ENCODE results near the gene CCR5AS.

CCR5AS gene

GRCh38 chr3:46447228-46447985 is 40.5 kb upstream of the CCR5AS start:
- Histone ChIP-seq H3K4me1 (ENCODE audit: control insufficient read depth, insufficient read depth, low read depth, low read length) (no peaks in the 10 kb centered on the region), H3K18ac (ENCODE audit: low read depth in 1 of 2, low read length in 2 of 2) (no peak overlapping the region), H3K4ac (ENCODE audit: low read depth in 1 of 2, low read length in 2 of 2) (no peak overlapping the region), H3K27ac (ENCODE audit: low read length, poor library complexity, severe bottlenecking) (no peak overlapping the region), H2BK120ac (ENCODE audit: low read depth, low read length) (no peak overlapping the region), H3K27me3 (ENCODE audit: control insufficient read depth in 1 of 2, insufficient read depth in 1 of 2, low read length in 2 of 2) (peaks cover 24 to 72% of the 10 kb centered on the region in 2 experiments), H3K9me3 (ENCODE audit: control insufficient read depth, low read length) (peaks cover 3% of the 10 kb centered on the region), H3K9ac (ENCODE audit: low read length) (no peak overlapping the region), H2AK5ac (ENCODE audit: low read length, severe bottlenecking) (no peak overlapping the region), H2AFZ (ENCODE audit: low read depth, low read length) (no peak overlapping the region), H2BK5ac (ENCODE audit: low read depth, low read length, poor library complexity, severe bottlenecking) (no peak overlapping the region), H3K23ac (ENCODE audit: low read length in 2 of 2) (no peak overlapping the region), H3K14ac (ENCODE audit: low read length in 2 of 2) (no peak overlapping the region), H3K36me3 (ENCODE audit: control insufficient read depth in 1 of 2, insufficient read depth in 2 of 2, low read depth in 1 of 2, low read length in 2 of 2) (no peaks in the 10 kb centered on the region), H2BK15ac (ENCODE audit: low read depth, poor library complexity, severe bottlenecking) (no peak overlapping the region), H4K8ac (ENCODE audit: low read length) (no peak overlapping the region), H3K79me1 (replicated peaks; ENCODE audit: low read length, poor library complexity, severe bottlenecking) (no peaks in the 10 kb centered on the region), H3K4me3 (ENCODE audit: insufficient read depth in 1 of 2, low read depth in 1 of 2, low read length in 2 of 2) (no peak overlapping the region), H3K4me2 (ENCODE audit: low read length, poor library complexity, severe bottlenecking) (no peak overlapping the region), H2BK12ac (ENCODE audit: low read length in 2 of 2) (no peak overlapping the region), H4K91ac (ENCODE audit: low read length) (no peak overlapping the region)
- WGBS: 82% methylated on average over 5 of the region's 5 CpGs
- no peak for DNase-seq

GRCh38 chr3:46442576-46443530 is 36.0 kb upstream of the CCR5AS start:
- Histone ChIP-seq H2AFZ (ENCODE audit: low read depth, low read length) (no peak overlapping the region), H3K14ac (ENCODE audit: low read length in 2 of 2) (no peak overlapping the region), H3K79me1 (replicated peaks; ENCODE audit: low read length, poor library complexity, severe bottlenecking) (no peaks in the 10 kb centered on the region), H3K4ac (ENCODE audit: low read depth in 1 of 2, low read length in 2 of 2) (no peak overlapping the region), H3K36me3 (ENCODE audit: control insufficient read depth in 1 of 2, insufficient read depth in 2 of 2, low read depth in 1 of 2, low read length in 2 of 2) (no peaks in the 10 kb centered on the region), H3K4me2 (ENCODE audit: low read length, poor library complexity, severe bottlenecking) (no peak overlapping the region), H4K8ac (ENCODE audit: low read length) (no peak overlapping the region), H3K9ac (ENCODE audit: low read length) (no peak overlapping the region), H3K27me3 (ENCODE audit: control insufficient read depth in 1 of 2, insufficient read depth in 1 of 2, low read length in 2 of 2) (peaks cover 30 to 44% of the 10 kb centered on the region in 2 experiments), H3K4me3 (ENCODE audit: insufficient read depth in 1 of 2, low read depth in 1 of 2, low read length in 2 of 2) (no peak overlapping the region), H3K9me3 (ENCODE audit: control insufficient read depth, low read length) (peaks cover 3% of the 10 kb centered on the region), H4K91ac (ENCODE audit: low read length) (no peak overlapping the region), H2BK15ac (ENCODE audit: low read depth, poor library complexity, severe bottlenecking) (no peak overlapping the region), H2BK120ac (ENCODE audit: low read depth, low read length) (no peak overlapping the region), H2AK5ac (ENCODE audit: low read length, severe bottlenecking) (no peak overlapping the region), H3K4me1 (ENCODE audit: control insufficient read depth, insufficient read depth, low read depth, low read length) (no peaks in the 10 kb centered on the region), H3K23ac (ENCODE audit: low read length in 2 of 2) (no peak overlapping the region), H2BK5ac (ENCODE audit: low read depth, low read length, poor library complexity, severe bottlenecking) (no peak overlapping the region), H2BK12ac (ENCODE audit: low read length in 2 of 2) (no peak overlapping the region), H3K18ac (ENCODE audit: low read depth in 1 of 2, low read length in 2 of 2) (no peak overlapping the region), H3K27ac (ENCODE audit: low read length, poor library complexity, severe bottlenecking) (no peak overlapping the region)
- DNase-seq: peak; percentile 47
- 84% methylated on average over 11 of the region's 16 CpGs for WGBS

GRCh38 chr3:46440531-46441294 is 33.8 kb upstream of the CCR5AS start:
- no peak for DNase-seq
- H2BK120ac ChIP-seq (ENCODE audit: low read depth, low read length): no peak overlapping the region
- no peak overlapping the region for H3K14ac ChIP-seq (ENCODE audit: low read length in 2 of 2)
- H3K36me3 ChIP-seq (ENCODE audit: control insufficient read depth in 1 of 2, insufficient read depth in 2 of 2, low read depth in 1 of 2, low read length in 2 of 2): no peaks in the 10 kb centered on the region
- no peak overlapping the region for H2AFZ ChIP-seq (ENCODE audit: low read depth, low read length)
- H3K4me3 ChIP-seq (ENCODE audit: insufficient read depth in 1 of 2, low read depth in 1 of 2, low read length in 2 of 2): no peak overlapping the region
- WGBS: 82% methylated on average over 1 of the region's 4 CpGs
- H2AK5ac ChIP-seq (ENCODE audit: low read length, severe bottlenecking): no peak overlapping the region
- H2BK15ac ChIP-seq (ENCODE audit: low read depth, poor library complexity, severe bottlenecking): no peak overlapping the region
- no peak overlapping the region for H4K8ac ChIP-seq (ENCODE audit: low read length)
- H3K23ac ChIP-seq (ENCODE audit: low read length in 2 of 2): no peak overlapping the region
- H3K27me3 ChIP-seq (ENCODE audit: control insufficient read depth in 1 of 2, insufficient read depth in 1 of 2, low read length in 2 of 2): peaks cover 19 to 35% of the 10 kb centered on the region in 2 experiments
- H3K4ac ChIP-seq (ENCODE audit: low read depth in 1 of 2, low read length in 2 of 2): no peak overlapping the region
- no peaks in the 10 kb centered on the region for H3K79me1 ChIP-seq (replicated peaks; ENCODE audit: low read length, poor library complexity, severe bottlenecking)
- no peak overlapping the region for H3K9ac ChIP-seq (ENCODE audit: low read length)
- H2BK5ac ChIP-seq (ENCODE audit: low read depth, low read length, poor library complexity, severe bottlenecking): no peak overlapping the region
- no peak overlapping the region for H3K18ac ChIP-seq (ENCODE audit: low read depth in 1 of 2, low read length in 2 of 2)
- no peaks in the 10 kb centered on the region for H3K4me1 ChIP-seq (ENCODE audit: control insufficient read depth, insufficient read depth, low read depth, low read length)
- H3K9me3 ChIP-seq (ENCODE audit: control insufficient read depth, low read length): peaks cover 3% of the 10 kb centered on the region
- H4K91ac ChIP-seq (ENCODE audit: low read length): no peak overlapping the region
- no peak overlapping the region for H3K4me2 ChIP-seq (ENCODE audit: low read length, poor library complexity, severe bottlenecking)
- no peak overlapping the region for H2BK12ac ChIP-seq (ENCODE audit: low read length in 2 of 2)
- H3K27ac ChIP-seq (ENCODE audit: low read length, poor library complexity, severe bottlenecking): no peak overlapping the region
